Left cardiac atrium (tissue), 4 donors: Measurements from ENCODE around the gene SYNE2. TPM values are rescaled to one million over a fixed set of nuclear protein-coding genes. Genes with fewer than 3 reads are reported as not detected.
"Not testable (repeated sequence)": the region's sequence is repeated elsewhere in the genome, so short reads cannot be mapped to it uniquely, and the experiment has no call there.

Source experiments
- ATAC-seq, 2 donors: fragments of 200-7000 bp; cut with Tn5 transposase; one replicate each; pipeline ENCODE4 v1.9.1; 2020; ENCODE audit warnings: mild to moderate bottlenecking in 2 of 2, moderate library complexity in 2 of 2
- DNase-seq: peaks from one replicate; pipeline ENCODE4 v3.0.0-alpha.2; 2020
- intact Hi-C, 2 donors: fragments of 100-400 bp; cut with DNase I; formaldehyde crosslinking; loops; one replicate each; pipeline versions ENCODE4 v1.14.1 to v1.15.1; 2022 to 2023
- total RNA-seq, 2 donors: library from RNA; stranded (reverse); fragmentation: NEBNext Ultra II Directional; extraction: Animal tissue kit (Norgen Biotek cat#: 25700); gene quantifications; one replicate each; pipeline ENCODE4 v1.2.1, GENCODE V29; 2021
- donor health status: DM: no; HTN: yes; CAD: no.
- donor health status: DM: no; HTN: yes; CAD: no; lungs with severe emphysema.
- donor health status: DM: yes; HTN: yes; CAD: no.
- donor health status: Dilated cardiomyopathy.

Gene SYNE2
- total RNA-seq, 2 donors from 2014 or later = 96.3 to 173 TPM

DNA sequence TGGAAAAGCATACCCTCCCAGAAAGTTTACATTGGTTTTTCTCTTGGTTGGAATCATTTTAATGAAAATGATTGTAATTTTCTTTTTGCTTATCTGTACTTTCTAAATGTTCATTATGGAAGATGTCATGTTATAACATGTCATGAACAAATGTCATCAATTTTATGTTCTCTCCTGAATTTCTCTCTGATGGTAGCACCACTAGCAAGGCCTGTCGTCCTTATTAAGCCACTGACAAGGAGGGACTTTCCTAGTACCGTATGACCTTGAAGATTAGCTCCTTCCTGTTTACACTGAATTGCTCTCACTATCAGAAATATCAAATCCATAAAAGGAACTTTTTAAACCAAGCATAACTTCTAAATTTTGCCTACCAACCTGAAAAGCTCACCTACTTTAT lies 342.4 kb downstream of the SYNE2 start:
- ATAC-seq (no peak), DNase-seq (no peak)
- intact Hi-C loops = no loop called here

GRCh38 chr14:64196056-64196455 lies 343.3 kb downstream of the SYNE2 start:
- ATAC-seq = no peak
- intact Hi-C loops = no loop called here

DNA sequence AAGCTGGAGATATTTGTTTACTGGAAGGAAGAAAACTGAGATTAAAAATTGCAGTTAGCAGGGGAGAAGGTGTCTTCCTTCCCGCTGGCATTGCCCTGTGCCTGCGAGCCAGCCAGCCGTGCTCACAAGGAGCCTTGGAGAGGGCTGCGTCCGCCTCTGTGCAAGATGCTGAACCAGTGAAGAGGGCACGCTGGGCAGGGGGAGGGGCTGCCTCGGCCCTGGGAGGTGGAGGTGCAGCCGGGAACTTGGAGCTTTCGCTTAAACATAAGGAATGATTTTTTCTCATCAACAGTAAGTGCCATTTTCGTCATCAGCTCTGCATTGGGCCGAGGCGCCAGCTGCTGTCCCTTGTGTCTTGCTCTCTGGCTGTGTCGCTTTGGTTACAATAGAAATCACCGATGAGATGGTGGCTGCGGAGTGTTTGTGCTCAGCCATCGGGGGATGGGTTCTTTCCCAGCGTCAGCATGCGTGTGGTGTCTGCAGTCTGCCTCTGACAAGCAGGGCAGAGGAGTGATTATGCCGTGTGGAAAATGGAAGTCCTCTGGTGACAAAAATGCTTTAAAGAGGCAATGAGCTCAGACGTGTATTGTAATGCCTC lies 344.1 kb downstream of the SYNE2 start:
- intact Hi-C loops = no loop called here
- DNase-seq = peak; percentile 58
- peak; percentile 82 for ATAC-seq

More at GRCh38 chr14:64196056-64196455, 343.3 kb downstream of the SYNE2 start:
- DNase-seq = no peak

- DNase-seq = no peak
- intact Hi-C loops = no loop called here
- no peak for ATAC-seq
Measured at GRCh38 chr14:64197996-64198395, 345.2 kb downstream of the SYNE2 start.

GRCh38 chr14:64198486-64198885 lies 345.7 kb downstream of the SYNE2 start:
- DNase-seq = no peak
- intact Hi-C loops = no loop called here
- ATAC-seq = no peak

DNA sequence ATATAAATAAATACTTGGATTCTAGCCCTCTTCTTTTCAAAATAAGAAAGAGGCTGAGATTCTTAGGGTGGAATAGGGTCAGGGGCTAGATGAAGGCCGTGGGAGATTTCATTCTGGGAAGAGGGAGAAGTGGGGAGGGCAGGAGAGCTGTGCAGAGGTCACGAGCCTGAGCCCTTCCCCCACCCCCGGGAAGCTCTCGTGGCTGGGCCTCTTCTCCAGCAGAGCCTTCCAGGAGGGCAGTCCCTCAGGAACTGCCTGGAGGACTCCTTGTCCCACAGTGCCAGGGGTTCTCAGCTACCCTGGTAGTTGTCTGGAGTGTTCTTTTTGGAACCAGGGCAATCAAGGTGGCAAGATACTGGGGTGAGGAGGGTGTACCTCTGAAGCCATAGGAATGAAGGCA lies 347.4 kb downstream of the SYNE2 start:
- peak; percentile 56 to 82 for ATAC-seq
- peak; percentile 51 for DNase-seq
- intact Hi-C loops = no loop called here

- intact Hi-C loops = no loop called here
- ATAC-seq = no peak
- no peak for DNase-seq
Measured at GRCh38 chr14:64201296-64201695, 348.5 kb downstream of the SYNE2 start.

DNA sequence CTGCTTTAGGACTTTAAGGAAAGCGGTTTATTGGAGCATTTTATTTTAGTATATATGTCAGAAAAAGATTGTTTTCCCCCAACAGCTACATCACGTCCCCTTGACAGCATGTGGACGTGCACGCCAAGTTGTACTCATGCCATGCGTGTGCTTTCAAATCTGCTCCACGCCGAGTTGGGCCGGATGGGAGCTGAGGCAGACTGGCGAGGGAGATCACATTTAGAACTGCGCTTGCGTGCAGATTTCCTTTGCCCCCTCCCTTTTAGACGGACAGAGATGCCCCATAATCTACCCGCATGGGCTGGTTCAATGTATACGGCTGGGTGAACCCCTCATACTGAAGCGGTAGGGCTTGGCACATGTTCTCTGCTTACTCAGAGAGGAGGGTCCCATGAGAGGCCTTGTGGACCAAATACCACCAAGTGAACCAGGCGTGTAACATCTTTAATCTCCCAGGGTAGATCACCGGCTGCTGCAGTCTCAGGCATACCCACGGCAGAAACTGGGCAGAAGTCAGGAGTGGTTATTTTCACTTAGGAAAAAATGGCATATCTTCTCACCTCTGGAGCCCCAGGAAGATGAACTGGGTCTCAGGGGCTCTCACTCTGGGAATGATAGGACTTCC lies 349.2 kb downstream of the SYNE2 start:
- ATAC-seq (no peak), DNase-seq (no peak)
- intact Hi-C loops = no loop called here

GRCh38 chr14:64202716-64203115 lies 349.9 kb downstream of the SYNE2 start:
- DNase-seq (no peak), ATAC-seq (no peak)
- intact Hi-C loops = no loop called here

DNA sequence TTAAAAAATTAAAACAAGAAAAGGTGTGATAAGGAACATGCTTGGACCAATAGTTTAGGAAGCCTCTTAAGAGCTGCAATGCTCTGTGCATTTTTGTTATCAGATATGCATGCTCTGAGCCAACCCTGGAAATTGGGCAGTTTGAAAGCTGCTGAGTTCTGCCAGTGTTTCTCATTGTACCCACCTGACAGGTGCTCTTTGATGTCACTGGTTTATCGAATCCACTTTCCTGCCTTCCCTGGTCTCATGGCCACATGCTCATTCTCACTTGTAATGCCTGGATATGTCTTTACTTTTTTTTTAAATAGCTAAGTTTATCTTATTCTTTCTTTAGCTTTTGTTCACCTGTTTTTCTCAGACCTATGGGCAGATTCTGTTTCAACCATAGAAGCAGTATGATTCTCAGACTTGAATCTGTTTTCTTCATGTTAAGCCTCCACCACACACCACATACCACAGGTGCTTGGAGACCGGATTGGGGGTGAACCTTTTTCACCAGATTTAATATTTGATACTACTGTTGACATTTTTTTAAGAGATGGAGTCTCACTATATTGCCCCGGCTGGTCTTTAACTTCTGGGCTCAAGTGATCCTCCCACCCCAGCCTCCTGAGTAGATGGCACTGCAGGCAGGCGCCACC lies 350.7 kb downstream of the SYNE2 start:
- ATAC-seq (no peak), DNase-seq (no peak)
- intact Hi-C loops = no loop called here

DNA sequence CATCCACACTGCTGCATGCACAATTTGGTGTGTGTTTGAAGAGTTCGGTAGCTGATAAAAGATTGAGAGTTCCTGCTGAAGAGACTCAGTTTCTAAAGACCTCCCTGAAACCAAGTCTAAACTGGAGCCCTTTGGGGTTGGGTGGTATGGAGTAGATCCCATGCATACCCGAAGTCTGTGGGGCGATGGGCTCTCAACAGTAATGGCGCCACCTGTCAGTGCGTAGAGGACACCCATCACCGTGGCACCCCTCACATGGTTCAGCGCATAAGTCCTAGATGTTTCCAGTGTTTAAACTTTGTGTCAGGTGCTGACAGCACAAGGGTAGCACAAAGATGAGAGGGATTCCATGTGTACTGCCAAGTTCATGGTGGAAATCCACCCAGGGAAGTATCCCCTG lies 355.5 kb downstream of the SYNE2 start:
- ATAC-seq (no peak), DNase-seq (no peak)
- intact Hi-C loops = no loop called here

DNA sequence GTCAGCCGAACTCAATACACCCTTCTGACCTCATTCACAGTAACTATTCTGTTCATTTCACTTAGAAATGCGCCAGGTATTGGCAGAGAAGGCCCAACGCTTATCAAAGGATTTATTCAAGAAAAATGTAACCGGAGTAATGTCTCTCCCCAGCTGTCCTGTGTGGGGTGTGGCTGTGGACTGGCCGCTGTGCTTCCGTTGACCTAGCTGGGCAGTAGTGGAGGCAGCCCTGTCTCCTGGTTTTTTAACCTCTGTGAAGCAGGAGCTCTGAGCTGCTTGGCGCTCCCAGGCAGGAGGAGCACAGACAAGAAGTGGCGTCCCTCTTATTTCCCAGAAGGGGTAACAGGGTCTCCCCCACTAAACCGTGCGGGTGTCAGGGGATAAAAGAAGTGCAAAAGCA lies 356.2 kb downstream of the SYNE2 start:
- intact Hi-C loops = no loop called here

DNA sequence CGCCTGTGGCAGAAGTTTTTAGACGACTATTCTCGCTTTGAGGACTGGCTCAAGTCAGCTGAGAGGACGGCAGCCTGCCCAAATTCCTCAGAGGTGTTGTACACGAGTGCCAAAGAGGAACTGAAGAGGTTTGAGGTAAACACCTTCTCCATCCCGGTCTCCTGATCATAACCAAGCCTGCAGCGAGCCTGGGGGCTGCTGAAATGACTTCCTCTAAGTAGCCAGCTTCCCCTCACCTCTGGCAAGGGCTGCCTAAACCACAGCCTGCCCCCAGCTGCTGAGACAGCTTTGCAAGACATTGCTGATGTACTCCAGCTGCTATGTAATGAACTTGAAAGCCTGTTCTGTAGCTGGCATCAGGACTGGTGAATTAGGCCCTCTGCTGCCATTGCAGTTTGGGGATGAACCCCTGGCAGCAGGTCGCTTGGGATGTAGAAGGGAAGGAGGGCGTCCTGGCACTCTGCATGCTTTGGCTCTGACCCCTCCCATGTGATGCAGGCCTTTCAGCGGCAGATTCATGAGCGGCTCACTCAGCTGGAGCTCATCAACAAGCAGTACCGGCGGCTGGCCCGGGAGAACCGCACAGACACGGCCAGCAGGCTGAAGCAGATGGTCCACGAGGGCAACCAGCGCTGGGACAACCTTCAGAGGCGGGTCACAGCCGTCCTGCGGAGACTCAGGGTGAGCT lies 356.8 kb downstream of the SYNE2 start:
- ATAC-seq (peak; percentile 85 to 89), DNase-seq (peak; percentile 63)
- intact Hi-C loops = no loop called here

More for the DNA sequence above, 356.2 kb downstream of the SYNE2 start:
- DNase-seq = no peak
- peak; percentile 16 to 60 for ATAC-seq

GRCh38 chr14:64210216-64210615 lies 357.4 kb downstream of the SYNE2 start:
- intact Hi-C loops = no loop called here
- DNase-seq (no peak), ATAC-seq (no peak)

- ATAC-seq, intact Hi-C loops: not testable (repeated sequence)
Measured at GRCh38 chr14:64210912-64211311, 358.1 kb downstream of the SYNE2 start.

DNA sequence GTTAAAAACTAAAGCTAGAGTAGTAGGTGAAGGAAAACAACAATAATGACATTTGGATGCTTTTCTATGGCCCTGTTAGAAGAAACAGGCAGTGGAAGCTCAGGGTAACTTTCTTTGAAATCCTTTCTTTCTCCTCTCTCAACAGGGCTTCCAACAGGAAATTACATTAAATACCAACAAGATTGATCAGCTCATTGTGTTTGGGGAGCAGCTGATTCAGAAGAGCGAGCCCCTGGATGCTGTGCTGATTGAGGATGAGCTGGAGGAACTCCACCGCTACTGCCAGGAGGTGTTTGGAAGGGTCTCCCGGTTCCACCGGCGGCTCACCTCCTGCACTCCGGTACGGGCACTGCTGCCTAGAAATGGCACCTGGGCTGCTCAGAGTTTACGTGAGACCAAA lies 359.9 kb downstream of the SYNE2 start:
- intact Hi-C loops = no loop called here
- ATAC-seq = no peak
- DNase-seq = no peak

More at GRCh38 chr14:64210912-64211311, 358.1 kb downstream of the SYNE2 start:
- DNase-seq = not testable (repeated sequence)

DNA sequence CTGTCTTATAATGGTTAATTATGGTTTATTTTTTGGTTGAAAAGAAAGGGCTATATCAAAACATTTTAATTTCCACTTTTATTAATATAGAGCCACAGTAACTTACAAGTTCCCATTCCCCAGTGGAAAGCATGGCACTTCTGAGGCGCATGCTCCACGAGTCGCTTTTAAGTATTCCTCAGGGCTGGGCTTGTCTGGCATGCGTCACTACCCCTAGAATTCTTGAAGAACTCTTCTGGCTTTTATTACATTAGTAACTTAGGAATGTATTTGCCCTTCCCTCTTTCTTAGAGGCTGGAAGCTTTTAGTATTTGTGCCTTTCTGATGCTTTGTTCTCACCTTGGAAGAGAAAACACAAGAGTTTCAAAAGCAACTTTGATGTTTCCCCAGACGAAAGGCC lies 360.3 kb downstream of the SYNE2 start:
- intact Hi-C loops = no loop called here
- ATAC-seq = no peak
- DNase-seq = no peak

DNA sequence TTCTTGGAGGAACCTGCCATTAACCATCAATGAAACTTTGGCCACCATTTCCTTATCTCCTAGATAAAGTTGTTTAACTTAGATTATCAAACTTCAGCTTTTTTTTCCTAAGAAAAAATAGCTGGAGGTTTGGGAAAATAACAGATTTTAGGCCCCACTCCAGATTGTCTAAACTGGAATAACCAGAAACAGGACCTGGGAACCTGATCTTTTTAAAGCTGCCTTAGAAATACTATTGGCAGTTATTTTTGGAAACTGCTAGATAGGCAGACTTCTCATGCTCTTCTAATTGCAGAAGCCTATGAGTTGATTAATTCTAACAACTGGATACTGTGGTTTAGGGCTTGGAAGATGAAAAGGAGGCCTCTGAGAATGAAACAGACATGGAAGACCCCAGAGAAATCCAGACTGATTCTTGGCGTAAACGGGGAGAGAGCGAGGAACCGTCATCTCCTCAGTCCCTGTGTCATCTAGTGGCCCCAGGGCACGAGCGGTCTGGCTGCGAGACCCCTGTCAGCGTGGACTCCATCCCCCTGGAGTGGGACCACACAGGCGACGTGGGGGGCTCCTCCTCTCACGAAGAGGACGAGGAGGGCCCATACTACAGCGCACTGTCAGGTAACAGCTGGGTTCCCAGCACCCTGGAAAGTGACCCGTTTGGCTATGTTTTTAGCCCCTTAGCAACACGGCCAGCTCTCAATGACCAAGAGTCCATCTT lies 361.2 kb downstream of the SYNE2 start:
- intact Hi-C loops = no loop called here
- DNase-seq (no peak), ATAC-seq (no peak)

DNA sequence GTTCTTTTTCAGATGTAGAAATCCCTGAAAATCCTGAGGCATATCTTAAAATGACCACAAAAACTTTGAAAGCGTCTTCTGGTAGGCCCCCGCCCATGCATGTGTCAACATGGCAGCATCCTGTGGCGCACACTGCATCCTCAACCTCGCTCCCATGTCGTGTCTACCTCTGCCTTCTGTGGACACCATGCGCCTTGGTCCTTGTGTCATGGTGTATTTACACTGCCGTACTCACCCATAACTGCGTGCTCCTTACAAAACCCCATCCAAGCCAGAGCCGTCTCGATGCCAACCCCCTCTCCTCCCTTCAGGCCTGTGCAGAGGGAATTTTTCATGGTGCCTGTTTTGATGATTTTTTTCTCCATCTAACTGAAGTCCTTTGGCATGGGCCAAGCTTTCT lies 362.5 kb downstream of the SYNE2 start:
- ATAC-seq = no peak
- intact Hi-C loops = no loop called here
- no peak for DNase-seq

- DNase-seq = no peak
- ATAC-seq = no peak
- intact Hi-C loops = no loop called here
Measured at GRCh38 chr14:64215978-64216377, 363.2 kb downstream of the SYNE2 start.
